ENCODE measurements around the gene LRP8. TPM values are rescaled to one million over a fixed set of nuclear protein-coding genes. Genes with fewer than 3 reads are reported as not detected.

Gene LRP8
- total and polyA plus RNA-seq, 2 donors (not counting 3 experiments of a cell fraction or from before 2014, with no cell fraction given): 40.9 to 62.2 TPM

DNA sequence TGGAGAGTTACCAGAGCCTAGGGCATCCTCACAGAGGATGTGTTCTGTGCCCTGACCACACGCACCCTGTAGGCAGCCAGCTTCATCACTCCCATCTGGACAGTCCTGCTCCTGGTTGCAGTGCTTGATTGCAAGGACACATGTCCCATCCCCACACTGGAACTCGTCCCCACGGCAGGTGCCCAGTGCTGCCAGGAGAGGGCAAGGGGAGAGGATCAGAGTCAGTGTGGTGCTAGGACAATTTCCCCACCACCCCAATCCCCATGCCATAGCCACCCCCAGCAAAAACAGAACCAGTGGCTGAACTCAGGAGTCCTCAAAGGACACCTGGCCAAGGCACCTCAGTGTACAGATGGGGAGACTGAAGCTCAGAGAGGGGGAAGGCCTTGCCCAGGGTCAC, 52.3 kb downstream of the LRP8 start:
- no peaks in the 10 kb centered on the region for H3K9me1 ChIP-seq (replicated peaks; ENCODE audit: control insufficient read depth, extremely low read depth, insufficient read depth, low read length)
- H3K4me1 ChIP-seq (ENCODE audit: control insufficient read depth, extremely low read depth, insufficient read depth, low read length): no peaks in the 10 kb centered on the region
- CTCF ChIA-PET: interaction anchor here (6.9 kb wide), 1 partner anchor 117 kb away, joined by 49 read pairs; no protein-coding TSS in a partner anchor
- H3K4me3 ChIP-seq (replicated peaks in 1 of 3; ENCODE audit: insufficient read depth in 1 of 3, low read depth in 1 of 3, low read length in 3 of 3): no peak overlapping the region
- H3K9ac ChIP-seq (replicated peaks; ENCODE audit: extremely low read depth, insufficient read depth, low read length): no peak overlapping the region
- no peak overlapping the region for H2AFZ ChIP-seq (ENCODE audit: low read depth, low read length)
- dilution Hi-C loops (cut with MboI; ENCODE audit: extremely low pct_ligation_motif_present, low sequenced_read_pairs): no loop called here
- POLR2A ChIA-PET: no interaction called here
- no peaks in the 10 kb centered on the region for H4K20me1 ChIP-seq (replicated peaks; ENCODE audit: control insufficient read depth, extremely low read depth, insufficient read depth, low read length)
- no peaks in the 10 kb centered on the region for H3K79me2 ChIP-seq (ENCODE audit: control insufficient read depth, insufficient read depth, low read length)
- peaks cover 0 to 4% of the 10 kb centered on the region in 2 experiments for H3K36me3 ChIP-seq (ENCODE audit: control insufficient read depth in 2 of 2, extremely low read depth in 1 of 2, insufficient read depth in 2 of 2, low read length in 2 of 2)
- TF ChIP-seq POLR2A (IDR thresholded peaks at IDR 0.05; ENCODE audit: low read depth, low read length) (no peak), JUN (IDR thresholded peaks at IDR 0.05; ENCODE audit: borderline replicate concordance, insufficient read depth, insufficient read length, low read depth) (no peak), POLR2AphosphoS5 (IDR thresholded peaks at IDR 0.05; ENCODE audit: insufficient read depth, low read depth, low read length) (no peak), GATA2 (IDR thresholded peaks at IDR 0.05; ENCODE audit: insufficient read depth, insufficient read length, low read depth, low read length) (no peak), FOS (IDR thresholded peaks at IDR 0.05; ENCODE audit: borderline replicate concordance, insufficient read depth, low read length) (no peak), MAX (IDR thresholded peaks at IDR 0.05; ENCODE audit: insufficient read depth, insufficient read length) (no peak), MYC (IDR thresholded peaks at IDR 0.05; ENCODE audit: low read depth, low read length) (no peak), EZH2 (IDR thresholded peaks at IDR 0.05; ENCODE audit: borderline replicate concordance, low read depth, low read length, severe bottlenecking) (no peak)
- TF ChIP-seq, protein P1, sequence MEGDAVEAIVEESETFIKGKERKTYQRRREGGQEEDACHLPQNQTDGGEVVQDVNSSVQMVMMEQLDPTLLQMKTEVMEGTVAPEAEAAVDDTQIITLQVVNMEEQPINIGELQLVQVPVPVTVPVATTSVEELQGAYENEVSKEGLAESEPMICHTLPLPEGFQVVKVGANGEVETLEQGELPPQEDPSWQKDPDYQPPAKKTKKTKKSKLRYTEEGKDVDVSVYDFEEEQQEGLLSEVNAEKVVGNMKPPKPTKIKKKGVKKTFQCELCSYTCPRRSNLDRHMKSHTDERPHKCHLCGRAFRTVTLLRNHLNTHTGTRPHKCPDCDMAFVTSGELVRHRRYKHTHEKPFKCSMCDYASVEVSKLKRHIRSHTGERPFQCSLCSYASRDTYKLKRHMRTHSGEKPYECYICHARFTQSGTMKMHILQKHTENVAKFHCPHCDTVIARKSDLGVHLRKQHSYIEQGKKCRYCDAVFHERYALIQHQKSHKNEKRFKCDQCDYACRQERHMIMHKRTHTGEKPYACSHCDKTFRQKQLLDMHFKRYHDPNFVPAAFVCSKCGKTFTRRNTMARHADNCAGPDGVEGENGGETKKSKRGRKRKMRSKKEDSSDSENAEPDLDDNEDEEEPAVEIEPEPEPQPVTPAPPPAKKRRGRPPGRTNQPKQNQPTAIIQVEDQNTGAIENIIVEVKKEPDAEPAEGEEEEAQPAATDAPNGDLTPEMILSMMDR (IDR thresholded peaks at IDR 0.05; ENCODE audit: extremely low read depth in 1 of 2, insufficient read depth in 1 of 2, low read depth in 1 of 2, low read length in 2 of 2): no peak
- intact Hi-C loops (cut with micrococcal nuclease): loop anchor here (5.0 kb wide), 1 partner anchor 197 kb away; no protein-coding TSS in a partner anchor
- H3K27me3 ChIP-seq (ENCODE audit: control insufficient read depth in 2 of 2, insufficient read depth in 2 of 2, low read length in 2 of 2): no peaks in the 10 kb centered on the region
- H3K9me3 ChIP-seq (replicated peaks; ENCODE audit: control insufficient read depth, insufficient read depth, low read length): no peaks in the 10 kb centered on the region
- FAIRE-seq (no peak), DNase-seq (ENCODE audit: low read depth, low spot score) (no peak)
- H3K4me2 ChIP-seq (ENCODE audit: insufficient read depth, low read length): no peak overlapping the region
- no TSS peak for BruUV-seq (replicated peaks)
- H3K27ac ChIP-seq (ENCODE audit: insufficient read depth, low read depth, low read length): no peak overlapping the region
